Skin of body (tissue), 2 donors: Measurements from ENCODE around the gene SLMAP. TPM values are rescaled to one million over a fixed set of nuclear protein-coding genes. Genes with fewer than 3 reads are reported as not detected.

Source experiments
- DNase-seq: peaks from one replicate; lab custom pipeline; 2025; lab: John Stamatoyannopoulos, UW
- total RNA-seq: library from RNA; depleted of rRNA; stranded (reverse); fragments of >200 nt; gene quantifications from one replicate; pipeline ENCODE4 v1.2.3, GENCODE V29; 2014

Gene SLMAP
- total RNA-seq, 1 donor from 2014 or later = 83.2 TPM

DNA sequence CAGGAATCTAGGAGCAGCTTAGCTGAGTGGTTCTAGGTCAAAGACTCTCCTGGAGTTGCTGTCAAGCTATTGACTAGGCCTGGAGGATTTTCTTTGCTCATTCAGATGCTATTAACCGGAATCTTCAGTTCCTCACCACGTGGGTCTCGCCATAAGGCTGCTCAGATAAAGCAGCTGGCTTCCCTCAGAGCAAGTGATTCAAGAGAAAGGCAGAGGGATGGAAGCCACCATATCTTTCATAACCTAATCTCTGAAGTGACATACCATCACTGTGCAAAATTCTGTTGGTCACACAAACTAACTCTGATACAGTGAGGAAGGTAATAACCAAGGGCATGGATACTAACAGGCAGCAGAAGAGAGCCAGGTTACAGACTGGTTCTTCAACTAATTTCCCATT lies 179.4 kb downstream of the SLMAP start:
- DNase-seq = no peak

- DNase-seq = no peak
Measured at GRCh38 chr3:57937092-57937491, 181.0 kb downstream of the SLMAP start.

DNA sequence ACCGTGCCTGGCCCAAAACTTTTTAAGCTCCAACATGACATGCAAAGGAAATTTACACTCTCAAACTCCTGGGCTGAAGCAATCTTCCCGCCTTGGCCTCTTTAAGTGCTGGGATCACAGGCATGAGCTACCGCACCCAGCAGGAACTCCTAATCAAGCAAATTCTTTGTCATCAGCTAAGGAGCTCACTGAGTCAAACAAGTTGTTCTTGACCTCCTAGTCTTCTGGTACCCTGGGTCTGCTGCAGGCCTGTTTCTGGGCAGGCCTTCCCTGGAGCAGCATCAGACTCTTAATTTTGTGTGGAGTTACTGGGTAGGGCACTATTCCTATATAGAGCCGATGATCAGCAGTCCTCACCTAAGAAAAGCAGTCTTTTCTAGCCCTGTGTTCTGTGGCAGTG lies 183.7 kb downstream of the SLMAP start:
- no peak for DNase-seq

DNA sequence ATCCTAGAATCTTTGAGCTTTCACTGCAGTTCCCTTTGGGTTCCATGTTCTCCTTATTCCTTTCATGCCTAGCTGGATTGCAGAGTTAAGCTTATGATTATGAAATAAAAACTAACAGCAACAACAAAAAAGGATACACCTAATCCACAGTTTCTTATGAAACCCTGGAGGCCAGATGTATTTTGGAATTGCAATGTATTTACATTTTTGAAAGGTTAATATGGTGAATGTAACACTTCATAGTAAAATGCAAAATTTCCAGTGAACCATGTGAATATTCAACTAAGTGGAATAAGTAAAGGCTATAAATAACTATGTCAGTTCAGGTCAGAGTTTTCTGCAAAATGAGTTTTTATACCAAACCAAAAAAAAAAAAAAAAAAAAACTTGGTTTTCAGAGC lies 186.3 kb downstream of the SLMAP start:
- no peak for DNase-seq

- DNase-seq = no peak
Measured at GRCh38 chr3:57942872-57943283, 186.8 kb downstream of the SLMAP start.

GRCh38 chr3:57943525-57944495 lies 187.7 kb downstream of the SLMAP start:
- DNase-seq = peak; percentile 36

DNA sequence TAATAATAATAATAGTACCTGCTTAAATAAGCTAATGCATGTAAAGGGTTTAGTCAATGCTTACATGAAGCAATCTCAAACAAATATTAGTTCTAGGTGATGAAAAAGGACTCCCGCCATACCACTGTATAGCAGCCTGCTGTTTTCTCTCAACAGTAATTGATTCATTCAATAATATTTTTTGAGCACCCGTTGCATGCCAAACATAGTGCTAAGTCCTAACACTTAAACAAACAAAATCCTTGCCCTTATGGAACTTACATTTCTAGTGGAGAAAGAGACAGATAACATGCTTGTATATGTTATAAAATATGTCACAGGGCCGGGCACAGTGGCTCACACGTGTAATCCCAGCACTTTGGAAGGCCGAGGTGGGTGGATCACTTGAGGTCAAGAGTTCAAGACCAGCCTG lies 190.9 kb downstream of the SLMAP start:
- no peak for DNase-seq

GRCh38 chr3:57948080-57948671 lies 192.1 kb downstream of the SLMAP start:
- DNase-seq = no peak

- DNase-seq = no peak
Measured at GRCh38 chr3:57948781-57949242, 192.7 kb downstream of the SLMAP start.

GRCh38 chr3:57949344-57949743 lies 193.2 kb downstream of the SLMAP start:
- DNase-seq = no peak

- DNase-seq = no peak
Measured at GRCh38 chr3:57949785-57950615, 193.9 kb downstream of the SLMAP start.

DNA sequence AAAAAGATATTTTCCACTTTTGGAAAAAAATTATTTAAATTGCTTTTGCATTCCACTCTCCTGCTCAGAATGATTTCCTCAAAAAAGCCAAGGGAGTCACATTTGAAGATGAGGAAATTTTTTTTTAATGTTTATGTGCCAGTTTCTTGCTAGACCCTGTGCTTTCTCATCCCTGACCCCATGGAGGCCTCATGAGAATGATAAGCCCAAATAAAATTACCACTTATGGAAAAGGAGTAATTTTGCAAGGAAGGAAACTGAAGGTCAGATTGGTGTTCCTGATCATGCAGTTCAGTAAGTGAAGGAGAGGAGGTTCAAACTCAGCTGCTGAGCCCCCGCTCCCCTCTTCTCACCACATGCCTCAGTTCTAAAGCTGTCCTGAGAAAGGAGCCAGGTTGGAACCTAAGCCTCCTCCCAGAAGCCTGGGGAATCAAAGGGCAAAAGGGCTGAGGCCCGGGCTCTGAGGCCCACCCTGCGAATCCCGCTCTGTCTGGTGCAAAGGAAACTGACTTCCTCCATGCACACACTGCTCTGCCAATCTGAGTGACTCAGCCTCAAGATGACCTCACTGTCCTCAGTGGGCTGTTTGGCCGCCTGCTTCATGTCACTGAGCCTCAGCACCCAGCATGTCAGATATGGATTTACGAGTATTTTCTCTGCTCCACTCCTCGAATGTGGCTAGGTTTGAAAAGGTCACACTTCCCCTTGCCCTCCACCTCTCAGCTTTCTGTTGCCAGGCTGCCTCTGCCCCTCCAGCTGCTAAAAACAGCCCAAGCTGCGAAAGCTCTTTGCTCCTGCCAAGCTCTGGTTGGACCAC lies 195.2 kb downstream of the SLMAP start:
- DNase-seq = peak; percentile 47

GRCh38 chr3:57952208-57952631 lies 196.1 kb downstream of the SLMAP start:
- peak; percentile 13 for DNase-seq

- DNase-seq = no peak
Measured at GRCh38 chr3:57952651-57953050, 196.5 kb downstream of the SLMAP start.

DNA sequence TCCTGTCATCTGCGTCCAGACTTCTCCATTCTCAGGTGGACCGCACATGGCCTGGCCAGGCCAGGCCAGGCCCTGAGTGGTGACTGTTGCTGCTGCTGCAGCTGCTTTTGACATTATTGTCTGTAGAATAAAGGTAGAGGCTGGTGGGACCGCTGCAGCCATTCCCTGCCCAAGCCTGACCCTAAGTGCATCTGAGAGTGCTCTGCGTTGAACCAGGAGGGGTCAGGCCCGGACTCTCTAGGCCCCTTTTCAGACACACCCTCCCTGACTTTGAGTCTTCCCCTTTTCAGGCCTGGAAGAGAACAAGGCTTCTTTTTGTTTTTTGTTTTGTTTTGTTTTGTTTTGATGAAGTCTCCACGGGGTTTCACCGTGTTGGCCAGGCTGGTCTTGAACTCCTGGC lies 197.5 kb downstream of the SLMAP start:
- no peak for DNase-seq

DNA sequence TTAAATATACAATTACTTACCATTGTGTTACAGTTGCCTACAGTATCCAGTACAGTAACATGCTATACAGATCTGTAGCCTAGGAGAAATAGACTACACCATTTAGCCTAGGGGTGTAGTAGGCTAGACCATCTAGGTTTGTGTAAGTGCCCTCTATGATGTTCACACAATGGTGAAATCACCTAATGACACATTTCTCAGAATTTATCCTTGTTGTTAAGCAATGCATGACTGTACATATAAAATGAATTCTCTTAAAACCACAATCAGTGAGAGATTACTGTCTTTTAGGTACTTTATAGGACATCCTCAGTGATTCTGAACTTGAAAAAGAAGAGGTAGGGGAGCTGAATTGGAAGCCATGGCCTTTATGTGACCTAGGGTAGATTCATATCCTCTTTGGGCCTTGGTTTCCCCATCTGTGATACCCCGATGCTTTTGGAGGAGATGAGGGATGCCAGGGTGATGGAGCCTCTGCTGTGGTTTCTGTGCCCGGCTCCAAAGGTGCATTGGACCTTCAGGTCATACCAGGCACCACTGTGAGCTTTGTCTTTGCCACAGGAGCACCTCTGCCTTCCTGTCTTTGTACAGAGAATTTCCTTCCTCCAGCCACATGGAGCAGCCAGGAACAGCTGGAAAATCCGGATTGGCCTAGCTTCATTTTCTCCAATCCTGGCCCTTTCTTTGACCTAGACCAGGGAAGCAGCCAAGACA lies 200.2 kb downstream of the SLMAP start:
- DNase-seq = no peak

GRCh38 chr3:57956833-57957174 lies 200.7 kb downstream of the SLMAP start:
- no peak for DNase-seq

GRCh38 chr3:57957824-57958223 lies 201.7 kb downstream of the SLMAP start:
- no peak for DNase-seq

DNA sequence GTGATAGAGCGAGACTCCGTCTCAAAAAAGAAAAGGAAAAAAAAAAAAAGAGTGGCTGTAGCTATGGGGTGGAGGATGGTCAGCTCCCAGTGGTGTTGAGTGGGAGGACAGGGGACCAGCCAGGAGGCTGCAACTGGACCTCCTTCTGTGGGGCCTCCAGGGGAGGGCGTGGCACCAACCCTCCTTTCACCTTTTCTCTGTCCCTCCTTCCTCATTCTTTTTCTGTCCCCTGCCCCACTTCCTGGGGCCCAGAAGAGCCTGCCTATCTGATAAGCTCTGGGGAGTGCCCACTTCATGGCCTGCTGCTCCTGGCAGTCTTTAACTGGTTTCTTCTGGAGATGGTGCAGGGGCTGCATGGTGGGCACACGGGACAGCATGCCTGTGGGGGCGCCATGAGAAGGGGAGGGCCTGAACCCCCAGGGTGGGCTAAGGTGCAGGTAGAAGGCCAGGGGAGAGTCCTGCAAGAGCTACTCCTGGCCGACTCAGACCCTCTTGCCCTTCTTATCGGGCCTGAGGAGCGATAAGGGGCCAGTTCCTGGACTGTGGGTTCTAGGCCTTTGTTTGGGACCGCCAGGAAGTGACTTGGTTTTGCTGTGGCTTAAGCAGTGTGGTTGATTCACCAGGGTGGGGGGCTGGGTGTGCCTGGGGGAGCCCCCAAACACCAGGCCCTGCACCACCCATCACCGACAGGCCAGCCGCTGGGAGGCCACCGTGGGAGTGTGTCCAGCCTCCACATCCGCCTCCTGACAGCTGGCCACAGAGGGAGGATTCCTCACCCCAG lies 202.7 kb downstream of the SLMAP start:
- DNase-seq = no peak
